Astrocyte (in vitro differentiated cells and primary cell): ENCODE data around the gene PALM3.
"Not testable (repeated sequence)": the region's sequence is repeated elsewhere in the genome, so short reads cannot be mapped to it uniquely, and the experiment has no call there.

ENCODE experiments used
- EZH2 ChIP-seq: IDR thresholded peaks from 2 replicates; pipeline ENCODE4 v1.6.1; 2012; ENCODE audit warnings: mild to moderate bottlenecking, low read length, inconsistent platforms; ENCODE audit not compliant: insufficient read depth
- TF ChIP-seq, protein P1 (sequence below): IDR thresholded peaks from 2 replicates; pipeline ENCODE4 v1.5.1; 2011; ENCODE audit warnings: low read depth, mild to moderate bottlenecking, inconsistent platforms, low read length, moderate library complexity; ENCODE audit not compliant: insufficient read depth

GRCh38 chr19:14047866-14048265, 14.0 kb downstream of the PALM3 start:
- TF ChIP-seq, protein P1, sequence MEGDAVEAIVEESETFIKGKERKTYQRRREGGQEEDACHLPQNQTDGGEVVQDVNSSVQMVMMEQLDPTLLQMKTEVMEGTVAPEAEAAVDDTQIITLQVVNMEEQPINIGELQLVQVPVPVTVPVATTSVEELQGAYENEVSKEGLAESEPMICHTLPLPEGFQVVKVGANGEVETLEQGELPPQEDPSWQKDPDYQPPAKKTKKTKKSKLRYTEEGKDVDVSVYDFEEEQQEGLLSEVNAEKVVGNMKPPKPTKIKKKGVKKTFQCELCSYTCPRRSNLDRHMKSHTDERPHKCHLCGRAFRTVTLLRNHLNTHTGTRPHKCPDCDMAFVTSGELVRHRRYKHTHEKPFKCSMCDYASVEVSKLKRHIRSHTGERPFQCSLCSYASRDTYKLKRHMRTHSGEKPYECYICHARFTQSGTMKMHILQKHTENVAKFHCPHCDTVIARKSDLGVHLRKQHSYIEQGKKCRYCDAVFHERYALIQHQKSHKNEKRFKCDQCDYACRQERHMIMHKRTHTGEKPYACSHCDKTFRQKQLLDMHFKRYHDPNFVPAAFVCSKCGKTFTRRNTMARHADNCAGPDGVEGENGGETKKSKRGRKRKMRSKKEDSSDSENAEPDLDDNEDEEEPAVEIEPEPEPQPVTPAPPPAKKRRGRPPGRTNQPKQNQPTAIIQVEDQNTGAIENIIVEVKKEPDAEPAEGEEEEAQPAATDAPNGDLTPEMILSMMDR, result not testable (repeated sequence)
- not testable (repeated sequence) for TF ChIP-seq EZH2
